ENCODE measurements around the gene TUBB. TPM values are rescaled to one million over a fixed set of nuclear protein-coding genes. Genes with fewer than 3 reads are reported as not detected.

The TUBB gene
- total and polyA plus RNA-seq, 2 of the 4 experiments (the other 2 are of a cell fraction): 1,401 to 2,004 TPM

- H3K14ac ChIP-seq (replicated peaks; ENCODE audit: low read depth, low read length): peak within 1 kb of the TSS; percentile 66
- intact Hi-C loops (cut with micrococcal nuclease) (loop anchor here (2.0 kb wide), 1 partner anchor 190 kb away; no protein-coding TSS in a partner anchor), dilution Hi-C loops (cut with HindIII; ENCODE audit: low sequenced_read_pairs, unreplicated experiment) (no loop called here), in situ Hi-C loops (cut with MboI; ENCODE audit: low sequenced_read_pairs) (no loop called here)
- H2BK120ac ChIP-seq (ENCODE audit: low read depth, low read length): no peak within 1 kb of the TSS; the same call in 1 of the 2 replicates
- BruUV-seq (replicated peaks): no TSS peak
- peaks cover 34% of the 10 kb centered on the region for H3K36me3 ChIP-seq (ENCODE audit: control insufficient read depth, insufficient read depth, low read length)
- no peak within 1 kb of the TSS for H3K56ac ChIP-seq (ENCODE audit: extremely low read depth, insufficient read depth, low read length)
- H3K18ac ChIP-seq (ENCODE audit: low read depth, low read length): no peak within 1 kb of the TSS
- peak within 1 kb of the TSS; percentile 95 for H3K4me2 ChIP-seq (ENCODE audit: low read depth, low read length)
- peak within 1 kb of the TSS; percentile 7; the same call in 1 of the 2 replicates for H4K91ac ChIP-seq (ENCODE audit: insufficient read depth, low read depth, low read length)
- H2AK9ac ChIP-seq (replicated peaks; ENCODE audit: low read depth, low read length, poor library complexity): peak within 1 kb of the TSS; percentile 92
- H3K27me3 ChIP-seq (ENCODE audit: control insufficient read depth, insufficient read depth, low read length): no peaks in the 10 kb centered on the region
- peak within 1 kb of the TSS; percentile 83 for H3K9ac ChIP-seq (ENCODE audit: low read depth, low read length)
- peaks cover 21% of the 10 kb centered on the region for H4K20me1 ChIP-seq (ENCODE audit: insufficient read depth, low read length)
- peak; percentile 88 for ATAC-seq (ENCODE audit: low read depth)
- CTCF ChIA-PET: interaction anchor here (0.6 to 1.4 kb wide), 4 partner anchors 31 to 62 kb away, joined by 3 to 5 read pairs (median 4); no protein-coding TSS in a partner anchor
- H3K9me1 ChIP-seq (ENCODE audit: insufficient read depth, low read length): no peaks in the 10 kb centered on the region
- peak within 1 kb of the TSS; percentile 73 for H3K23ac ChIP-seq (ENCODE audit: low read depth, low read length)
- DNase-seq: peak; percentile 98
- peaks cover 3% of the 10 kb centered on the region; the same call in 1 of the 2 replicates for H3K4me1 ChIP-seq (ENCODE audit: control insufficient read depth, insufficient read depth, low read length)
- H2BK5ac ChIP-seq (ENCODE audit: low read depth, low read length, poor library complexity, severe bottlenecking): peak within 1 kb of the TSS; percentile 41
- H2AK5ac ChIP-seq (ENCODE audit: low read depth, low read length): peak within 1 kb of the TSS; percentile 69
- no peak within 1 kb of the TSS for H4K5ac ChIP-seq (ENCODE audit: low read depth, low read length)
- WGBS, 2 experiments (ENCODE audit: extremely low coverage in 2 of 2, insufficient read length in 1 of 2): 0% methylated on average over 41 of the region's 57 CpGs; no CpG with 5 or more reads in 1 of the 2 experiments
- POLR2A ChIA-PET (ENCODE audit: unreplicated experiment): interaction anchor here (1.0 to 1.7 kb wide), 4 partner anchors 10 to 60 kb away, joined by 3 to 7 read pairs (median 4); no protein-coding TSS in a partner anchor
- H3K9me3 ChIP-seq (ENCODE audit: control insufficient read depth, insufficient read depth, low read length): no peaks in the 10 kb centered on the region
- peak within 1 kb of the TSS; percentile 95 for H2AFZ ChIP-seq (replicated peaks; ENCODE audit: low read length, poor library complexity)
- no peak within 1 kb of the TSS for H2BK15ac ChIP-seq (ENCODE audit: low read depth, low read length)
- H2BK20ac ChIP-seq (ENCODE audit: low read depth, low read length): no peak within 1 kb of the TSS
- peak within 1 kb of the TSS; percentile 58 for H3K27ac ChIP-seq (ENCODE audit: insufficient read depth, low read length)
- peak within 1 kb of the TSS; percentile 9 to 74; a peak in 2 of 4 replicates for H4K8ac ChIP-seq (ENCODE audit: low read depth in 2 of 2, low read length in 2 of 2)
- H3K4me3 ChIP-seq (ENCODE audit: insufficient read depth, low read depth, low read length): peak within 1 kb of the TSS; percentile 77
- H3K4ac ChIP-seq (ENCODE audit: low read depth, low read length): peak within 1 kb of the TSS; percentile 80
- H3K79me1 ChIP-seq (ENCODE audit: low read depth in 1 of 2, low read length in 2 of 2): peaks cover 25 to 41% of the 10 kb centered on the region in 2 experiments
- TF ChIP-seq, protein P1, sequence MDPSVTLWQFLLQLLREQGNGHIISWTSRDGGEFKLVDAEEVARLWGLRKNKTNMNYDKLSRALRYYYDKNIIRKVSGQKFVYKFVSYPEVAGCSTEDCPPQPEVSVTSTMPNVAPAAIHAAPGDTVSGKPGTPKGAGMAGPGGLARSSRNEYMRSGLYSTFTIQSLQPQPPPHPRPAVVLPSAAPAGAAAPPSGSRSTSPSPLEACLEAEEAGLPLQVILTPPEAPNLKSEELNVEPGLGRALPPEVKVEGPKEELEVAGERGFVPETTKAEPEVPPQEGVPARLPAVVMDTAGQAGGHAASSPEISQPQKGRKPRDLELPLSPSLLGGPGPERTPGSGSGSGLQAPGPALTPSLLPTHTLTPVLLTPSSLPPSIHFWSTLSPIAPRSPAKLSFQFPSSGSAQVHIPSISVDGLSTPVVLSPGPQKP (IDR thresholded peaks at IDR 0.05; ENCODE audit: borderline replicate concordance, low read depth, low read length): no peak
- TF ChIP-seq MAFK (IDR thresholded peaks at IDR 0.05; ENCODE audit: low read depth, low read length) (no peak; the same call in 1 of the 2 replicates), BHLHE40 (IDR thresholded peaks at IDR 0.05; ENCODE audit: low read depth, low read length) (no peak), FOS (IDR thresholded peaks at IDR 0.05; ENCODE audit: low read depth, low read length) (no peak), SMC3 (IDR thresholded peaks at IDR 0.05; ENCODE audit: low read depth, low read length) (peak; percentile 70), MXI1 (IDR thresholded peaks at IDR 0.05; ENCODE audit: borderline replicate concordance, low read depth, low read length) (peak; percentile 76), CHD1 (IDR thresholded peaks at IDR 0.05; ENCODE audit: low read depth, low read length) (0 out of 2 replicates have a peak, but pooled peaks have one; percentile 38), USF2 (IDR thresholded peaks at IDR 0.05; ENCODE audit: low read depth, low read length) (no peak), NFE2L2 (IDR thresholded peaks at IDR 0.05; ENCODE audit: low read depth, low read length) (no peak), RFX5 (IDR thresholded peaks at IDR 0.05; ENCODE audit: low read depth, low read length) (no peak), POLR2A (IDR thresholded peaks at IDR 0.05; ENCODE audit: low read depth, low read length) (0 out of 2 replicates have a peak, but pooled peaks have one; percentile 31), RCOR1 (IDR thresholded peaks at IDR 0.05; ENCODE audit: insufficient replicate concordance, low read length) (no peak)
- TF ChIP-seq, protein P2, sequence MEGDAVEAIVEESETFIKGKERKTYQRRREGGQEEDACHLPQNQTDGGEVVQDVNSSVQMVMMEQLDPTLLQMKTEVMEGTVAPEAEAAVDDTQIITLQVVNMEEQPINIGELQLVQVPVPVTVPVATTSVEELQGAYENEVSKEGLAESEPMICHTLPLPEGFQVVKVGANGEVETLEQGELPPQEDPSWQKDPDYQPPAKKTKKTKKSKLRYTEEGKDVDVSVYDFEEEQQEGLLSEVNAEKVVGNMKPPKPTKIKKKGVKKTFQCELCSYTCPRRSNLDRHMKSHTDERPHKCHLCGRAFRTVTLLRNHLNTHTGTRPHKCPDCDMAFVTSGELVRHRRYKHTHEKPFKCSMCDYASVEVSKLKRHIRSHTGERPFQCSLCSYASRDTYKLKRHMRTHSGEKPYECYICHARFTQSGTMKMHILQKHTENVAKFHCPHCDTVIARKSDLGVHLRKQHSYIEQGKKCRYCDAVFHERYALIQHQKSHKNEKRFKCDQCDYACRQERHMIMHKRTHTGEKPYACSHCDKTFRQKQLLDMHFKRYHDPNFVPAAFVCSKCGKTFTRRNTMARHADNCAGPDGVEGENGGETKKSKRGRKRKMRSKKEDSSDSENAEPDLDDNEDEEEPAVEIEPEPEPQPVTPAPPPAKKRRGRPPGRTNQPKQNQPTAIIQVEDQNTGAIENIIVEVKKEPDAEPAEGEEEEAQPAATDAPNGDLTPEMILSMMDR (conservative IDR thresholded peaks at IDR 0.05; ENCODE audit: low read depth, low read length): peak; percentile 94
These were observed 47.5 kb upstream of the TUBB start, which contains the start of gene DHX16 for GRCh38 chr6:30672445-30673253. Gene DHX16 (minus strand): TSS chr6:30673006. CDS start chr6:30672841, 165 bp downstream.
